Glutamatergic neuron (in vitro differentiated cells): ENCODE results near the gene PRRG4. TPM values are rescaled to one million over a fixed set of nuclear protein-coding genes. Genes with fewer than 3 reads are reported as not detected.

ENCODE experiments used
- DNase-seq: peaks from one replicate; pipeline ENCODE4 v3.0.0; 2022
- H3K27ac Mint-ChIP-seq: one replicate; pipeline ENCODE4 v1.8.0; 2020; ENCODE audit warnings: mild to moderate bottlenecking, mixed read lengths, inconsistent platforms; ENCODE audit not compliant: unreplicated experiment
- H3K27me3 Mint-ChIP-seq: one replicate; pipeline ENCODE4 v1.8.0; 2020; ENCODE audit warnings: mild to moderate bottlenecking, moderate library complexity, mixed read lengths, inconsistent platforms; ENCODE audit not compliant: unreplicated experiment
- H3K36me3 Mint-ChIP-seq: one replicate; pipeline ENCODE4 v1.8.0; 2020; ENCODE audit warnings: mild to moderate bottlenecking, mixed read lengths, inconsistent platforms; ENCODE audit not compliant: unreplicated experiment
- H3K4me1 Mint-ChIP-seq: one replicate; pipeline ENCODE4 v1.8.0; 2020; ENCODE audit warnings: mild to moderate bottlenecking, low read depth, mixed read lengths, inconsistent platforms; ENCODE audit not compliant: unreplicated experiment
- H3K4me3 Mint-ChIP-seq: one replicate; pipeline ENCODE4 v1.8.0; 2020; ENCODE audit warnings: mild to moderate bottlenecking, mixed read lengths, inconsistent platforms; ENCODE audit not compliant: unreplicated experiment
- H3K9me3 Mint-ChIP-seq: one replicate; pipeline ENCODE4 v1.8.0; 2020; ENCODE audit warnings: mild to moderate bottlenecking, moderate library complexity, mixed read lengths, inconsistent platforms; ENCODE audit not compliant: unreplicated experiment
- total RNA-seq: library from RNA; stranded (reverse); fragmentation: NEBNext Ultra II Directional; extraction: Animal tissue kit (Norgen Biotek cat#: 25700); gene quantifications from one replicate; pipeline ENCODE4 v1.2.1, GENCODE V29; 2021; ENCODE audit not compliant: unreplicated experiment
- TF ChIP-seq, protein P1 (sequence below): fragments of 200-600 bp; sonication (generic); IDR thresholded peaks from one replicate; pipeline ENCODE4 v1.5.0; 2021; ENCODE audit not compliant: partially characterized antibody, unreplicated experiment

PRRG4 gene
- total RNA-seq, 1 donor from 2014 or later, result 0.10 TPM

DNA sequence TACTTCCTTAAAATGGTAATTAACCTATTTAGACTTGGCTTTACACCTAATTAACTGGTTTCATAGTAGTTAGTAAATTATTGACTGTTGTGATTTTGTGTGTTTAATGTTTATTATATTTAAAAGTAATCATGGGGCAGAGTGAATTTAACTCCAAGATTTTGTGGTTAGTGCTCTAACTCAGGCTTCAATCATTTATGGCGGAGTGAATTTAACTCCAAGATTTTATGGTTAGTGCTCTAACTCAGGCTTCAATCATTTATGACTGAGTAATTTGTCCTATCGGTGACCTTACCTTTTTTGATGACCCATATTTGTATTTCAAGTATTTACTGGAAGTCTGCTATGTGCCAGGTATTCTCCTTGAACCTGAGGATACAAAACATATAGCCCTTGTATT is 7.2 kb downstream of the PRRG4 start:
- Mint-ChIP-seq H3K4me1 (no peaks in the 10 kb centered on the region), H3K36me3 (no peaks in the 10 kb centered on the region), H3K27me3 (no peaks in the 10 kb centered on the region), H3K27ac (no peak overlapping the region), H3K4me3 (no peak overlapping the region), H3K9me3 (no peaks in the 10 kb centered on the region)
- DNase-seq, result no peak
- TF ChIP-seq, protein P1, sequence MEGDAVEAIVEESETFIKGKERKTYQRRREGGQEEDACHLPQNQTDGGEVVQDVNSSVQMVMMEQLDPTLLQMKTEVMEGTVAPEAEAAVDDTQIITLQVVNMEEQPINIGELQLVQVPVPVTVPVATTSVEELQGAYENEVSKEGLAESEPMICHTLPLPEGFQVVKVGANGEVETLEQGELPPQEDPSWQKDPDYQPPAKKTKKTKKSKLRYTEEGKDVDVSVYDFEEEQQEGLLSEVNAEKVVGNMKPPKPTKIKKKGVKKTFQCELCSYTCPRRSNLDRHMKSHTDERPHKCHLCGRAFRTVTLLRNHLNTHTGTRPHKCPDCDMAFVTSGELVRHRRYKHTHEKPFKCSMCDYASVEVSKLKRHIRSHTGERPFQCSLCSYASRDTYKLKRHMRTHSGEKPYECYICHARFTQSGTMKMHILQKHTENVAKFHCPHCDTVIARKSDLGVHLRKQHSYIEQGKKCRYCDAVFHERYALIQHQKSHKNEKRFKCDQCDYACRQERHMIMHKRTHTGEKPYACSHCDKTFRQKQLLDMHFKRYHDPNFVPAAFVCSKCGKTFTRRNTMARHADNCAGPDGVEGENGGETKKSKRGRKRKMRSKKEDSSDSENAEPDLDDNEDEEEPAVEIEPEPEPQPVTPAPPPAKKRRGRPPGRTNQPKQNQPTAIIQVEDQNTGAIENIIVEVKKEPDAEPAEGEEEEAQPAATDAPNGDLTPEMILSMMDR, result no peak

DNA sequence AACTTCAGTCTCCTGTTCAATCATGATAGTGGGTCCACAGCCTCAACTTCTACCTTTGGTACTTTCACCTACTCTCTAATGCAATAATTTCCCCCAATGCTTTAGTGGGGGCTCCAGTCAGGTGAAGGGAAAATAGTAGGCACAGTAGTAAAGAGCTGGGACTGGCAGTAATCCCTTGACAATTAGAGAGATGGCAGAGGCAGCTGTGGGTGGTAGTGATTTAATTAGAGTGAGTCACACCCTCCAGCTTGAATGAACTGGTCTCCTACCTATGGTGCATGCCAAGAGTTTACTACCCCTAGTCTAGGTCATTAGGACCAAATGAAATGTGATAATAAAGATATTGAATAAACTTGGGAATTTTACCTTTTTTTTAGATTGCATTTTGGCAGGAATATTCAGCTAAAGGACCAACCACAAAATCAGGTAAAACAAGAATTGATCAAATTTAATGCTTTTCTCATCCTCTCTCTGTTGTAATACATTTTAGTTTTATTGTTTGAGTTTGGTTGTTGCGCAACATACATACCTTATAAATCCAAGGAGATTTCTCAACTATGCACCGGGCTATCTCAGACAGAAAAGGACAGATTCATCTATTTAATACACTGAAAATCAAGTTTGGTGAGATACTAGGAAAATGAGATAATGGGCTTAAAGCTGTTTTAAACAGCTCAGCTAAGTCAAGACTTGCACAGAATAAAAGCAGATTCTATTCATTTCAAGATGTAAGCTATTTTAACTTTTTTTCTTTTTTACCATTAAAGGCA is 9.0 kb downstream of the PRRG4 start:
- no peaks in the 10 kb centered on the region for H3K9me3 Mint-ChIP-seq
- TF ChIP-seq, protein P1, result no peak
- H3K36me3 Mint-ChIP-seq, result no peaks in the 10 kb centered on the region
- no peaks in the 10 kb centered on the region for H3K27me3 Mint-ChIP-seq
- no peak overlapping the region for H3K27ac Mint-ChIP-seq
- H3K4me1 Mint-ChIP-seq, result no peaks in the 10 kb centered on the region
- no peak for DNase-seq
- H3K4me3 Mint-ChIP-seq, result no peak overlapping the region

DNA sequence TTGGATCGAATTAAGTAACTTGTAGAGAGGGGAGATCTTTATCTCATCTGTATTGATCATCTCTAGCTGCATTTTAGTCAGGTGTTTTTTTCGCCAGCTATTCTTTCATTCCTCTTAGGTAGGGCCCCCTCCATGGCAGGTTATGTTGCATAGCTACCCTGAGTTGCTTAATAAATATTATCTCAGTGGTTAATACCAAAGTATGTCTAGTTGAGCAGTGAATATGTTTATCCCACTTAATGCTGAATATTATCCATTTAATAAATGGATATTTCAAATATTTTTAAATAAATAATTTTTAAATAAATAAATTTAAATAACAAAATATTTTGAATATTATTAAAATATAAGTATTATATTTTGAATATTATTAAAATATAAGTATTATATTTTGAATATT is 9.6 kb downstream of the PRRG4 start:
- H3K4me3 Mint-ChIP-seq, result no peak overlapping the region
- TF ChIP-seq, protein P1, result no peak
- no peaks in the 10 kb centered on the region for H3K4me1 Mint-ChIP-seq
- H3K9me3 Mint-ChIP-seq, result no peaks in the 10 kb centered on the region
- no peaks in the 10 kb centered on the region for H3K36me3 Mint-ChIP-seq
- H3K27ac Mint-ChIP-seq, result no peak overlapping the region
- no peaks in the 10 kb centered on the region for H3K27me3 Mint-ChIP-seq
- DNase-seq, result no peak

DNA sequence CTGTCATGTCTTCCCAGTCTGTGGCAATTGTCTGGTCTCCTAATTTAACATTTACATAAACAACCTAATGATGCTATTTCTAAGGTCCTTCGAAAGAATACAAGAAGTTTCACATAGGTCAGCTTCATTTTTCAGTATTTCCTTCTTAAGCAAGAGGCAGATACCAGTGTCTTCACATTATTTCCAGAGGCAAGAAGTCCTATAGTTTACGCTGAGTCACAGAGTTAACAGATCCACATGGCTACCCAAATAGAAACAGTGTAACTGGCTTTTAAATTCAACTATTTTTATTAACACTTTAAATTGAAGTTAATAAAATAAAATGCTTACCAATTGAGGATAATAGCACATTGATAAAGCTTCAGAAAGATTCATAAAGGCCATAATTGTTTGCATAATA is 10.9 kb downstream of the PRRG4 start:
- H3K4me3 Mint-ChIP-seq, result no peak overlapping the region
- H3K27ac Mint-ChIP-seq, result no peak overlapping the region
- TF ChIP-seq, protein P1, result no peak
- H3K9me3 Mint-ChIP-seq, result no peaks in the 10 kb centered on the region
- H3K36me3 Mint-ChIP-seq, result no peaks in the 10 kb centered on the region
- no peaks in the 10 kb centered on the region for H3K4me1 Mint-ChIP-seq
- no peak for DNase-seq
- no peaks in the 10 kb centered on the region for H3K27me3 Mint-ChIP-seq

DNA sequence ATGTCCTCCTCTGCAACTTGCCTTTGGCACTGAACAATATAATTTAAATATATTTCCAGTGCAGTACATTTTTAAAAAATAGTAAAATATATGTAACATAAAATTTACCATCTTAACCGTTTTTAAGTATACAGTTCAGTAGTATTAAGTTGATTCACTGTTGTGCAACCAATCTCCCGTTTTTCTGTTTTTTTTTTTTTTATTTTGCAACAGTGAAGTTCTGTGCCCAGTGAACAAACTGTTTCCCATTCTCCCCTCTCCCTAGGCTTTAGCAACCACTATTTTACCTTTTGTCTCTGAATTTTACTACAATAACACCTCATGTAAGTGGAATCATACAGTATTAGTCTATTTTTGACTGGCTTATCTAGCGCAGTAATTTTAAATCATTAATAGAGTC is 13.8 kb downstream of the PRRG4 start:
- Mint-ChIP-seq H3K27me3 (peaks cover 2% of the 10 kb centered on the region), H3K36me3 (no peaks in the 10 kb centered on the region), H3K4me3 (no peak overlapping the region), H3K4me1 (no peaks in the 10 kb centered on the region), H3K27ac (no peak overlapping the region), H3K9me3 (no peaks in the 10 kb centered on the region)
- TF ChIP-seq, protein P1, result no peak
- no peak for DNase-seq
